SK-N-SH (cell line): ENCODE results near the gene INF2. TPM values are rescaled to one million over a fixed set of nuclear protein-coding genes. Genes with fewer than 3 reads are reported as not detected.

Source experiments
- CTCF ChIA-PET: fragments of 300-600, 350-600 bp; formaldehyde crosslinking; extraction: SDS; loops from one replicate; lab custom pipeline; 2021; lab: Yijun Ruan, JAX
- POLR2A ChIA-PET: fragments of 350-600 bp; sonication (Branson Sonifier 250); formaldehyde crosslinking; extraction: SDS; loops from one replicate; lab custom pipeline; 2020; ENCODE audit warnings: antibody characterized with exemption, inconsistent platforms; lab: Yijun Ruan, JAX
- DNase-seq: peaks from one replicate; pipeline ENCODE4 v3.0.0; 2012
- H2AFZ ChIP-seq: fragments of 200-600 bp; sonication (generic); 2 replicates; pipeline ENCODE4 v1.8.1; 2016; ENCODE audit warnings: antibody characterized with exemption, mild to moderate bottlenecking, low read depth
- H3F3A ChIP-seq: fragments of 200-600 bp; sonication (generic); replicated peaks from 2 replicates; pipeline ENCODE3; 2016; ENCODE audit warnings: antibody characterized with exemption, mild to moderate bottlenecking; ENCODE audit not compliant: insufficient read depth
- H3K27ac ChIP-seq, 2 experiments: fragments of 200-500 bp in 1 of 2; fragments of 200-600 bp in 1 of 2; sonication (Bioruptor generic) in 1 of 2; sonication (generic), shearing (Covaris generic) in 1 of 2; 2 replicates each; pipeline versions ENCODE4 v1.5.1 to v1.6.1; 2014 to 2016; ENCODE audit warnings: low read depth in 2 of 2, inconsistent platforms in 1 of 2, low read length in 1 of 2, mild to moderate bottlenecking in 1 of 2, mixed read lengths in 1 of 2
- H3K27me3 ChIP-seq: fragments of 200-600 bp; sonication (generic), shearing (Covaris generic); 2 replicates; pipeline ENCODE4 v1.6.1; 2016; ENCODE audit warnings: mixed run types; ENCODE audit not compliant: insufficient read depth
- H3K36me3 ChIP-seq, 2 experiments: fragments of 200-500 bp in 1 of 2; fragments of 200-600 bp in 1 of 2; sonication (Bioruptor generic) in 1 of 2; sonication (generic) in 1 of 2; replicated peaks in 1 of 2; 2 replicates each; pipeline versions ENCODE3 to v1.5.1; 2014 to 2016; ENCODE audit warnings: low read length in 1 of 2, mild to moderate bottlenecking in 1 of 2; ENCODE audit not compliant: insufficient read depth in 2 of 2, control insufficient read depth in 1 of 2
- H3K4me1 ChIP-seq, 2 experiments: fragments of 200-500 bp in 1 of 2; fragments of 200-600 bp in 1 of 2; sonication (Bioruptor generic) in 1 of 2; sonication (generic), shearing (Covaris generic) in 1 of 2; 2 replicates each; pipeline versions ENCODE4 v1.5.1 to v1.6.1; 2014 to 2016; ENCODE audit warnings: low read depth in 1 of 2, low read length in 1 of 2, mixed run types in 1 of 2; ENCODE audit not compliant: insufficient read depth in 2 of 2, control insufficient read depth in 1 of 2
- H3K4me2 ChIP-seq: fragments of 200-600 bp; sonication (generic), shearing (Covaris generic); 2 replicates; pipeline ENCODE4 v1.6.1; 2017; ENCODE audit warnings: mixed run types
- H3K4me3 ChIP-seq, 2 experiments: fragments of 200-500 bp in 1 of 2; fragments of 200-600 bp in 1 of 2; sonication (Bioruptor generic) in 1 of 2; sonication (generic), shearing (Covaris generic) in 1 of 2; 2 replicates each; pipeline versions ENCODE4 v1.5.1 to v1.8.1; 2014 to 2016; ENCODE audit warnings: low read depth in 2 of 2, inconsistent platforms in 1 of 2, low read length in 1 of 2, mild to moderate bottlenecking in 1 of 2, mixed read lengths in 1 of 2, moderate library complexity in 1 of 2
- H3K79me2 ChIP-seq: fragments of 200-600 bp; sonication (generic); 2 replicates; pipeline ENCODE4 v1.8.1; 2017; ENCODE audit warnings: mild to moderate bottlenecking; ENCODE audit not compliant: insufficient read depth
- H3K9ac ChIP-seq: fragments of 200-600 bp; sonication (generic); 2 replicates; pipeline ENCODE4 v1.6.1; 2017; ENCODE audit warnings: mixed run types
- H3K9me2 ChIP-seq: fragments of 200-600 bp; sonication (generic); 2 replicates; pipeline ENCODE4 v1.6.1; 2017; ENCODE audit warnings: mixed run types
- H3K9me3 ChIP-seq: fragments of 200-600 bp; sonication (generic); 2 replicates; pipeline ENCODE4 v1.6.1; 2017; ENCODE audit warnings: mixed run types, mild to moderate bottlenecking, moderate library complexity
- H4K20me1 ChIP-seq: fragments of 200-600 bp; sonication (generic); 2 replicates; pipeline ENCODE4 v1.6.1; 2017; ENCODE audit warnings: mild to moderate bottlenecking, mixed run types; ENCODE audit not compliant: insufficient read depth
- FOXJ3 ChIP-seq: sonication (generic); formaldehyde crosslinking; IDR thresholded peaks from 2 replicates; pipeline ENCODE4 v1.5.1; 2020; ENCODE audit warnings: mild to moderate bottlenecking, missing genetic modification reagents
- FOXM1 ChIP-seq: IDR thresholded peaks from 2 replicates; pipeline ENCODE4 v1.4.0; 2012; ENCODE audit warnings: low read depth, mild to moderate bottlenecking
- GATA2 ChIP-seq: sonication (generic); formaldehyde crosslinking; IDR thresholded peaks from 2 replicates; pipeline ENCODE4 v1.5.0; 2020; ENCODE audit warnings: mild to moderate bottlenecking, missing genetic modification reagents
- IRF3 ChIP-seq: fragments of 150-350 bp; IDR thresholded peaks from 2 replicates; pipeline ENCODE4 v1.6.1; 2016; ENCODE audit warnings: mild to moderate bottlenecking, low read depth, low read length
- MAX ChIP-seq: IDR thresholded peaks from 2 replicates; pipeline ENCODE4 v1.4.0; 2012; ENCODE audit warnings: low read depth
- NFIC ChIP-seq: IDR thresholded peaks from 2 replicates; pipeline ENCODE4 v1.4.0; 2012; ENCODE audit warnings: borderline replicate concordance
- POLR2AphosphoS5 ChIP-seq: IDR thresholded peaks from 2 replicates; pipeline ENCODE4 v1.6.1; 2012; ENCODE audit warnings: low read depth, low read length
- RAD21 ChIP-seq: IDR thresholded peaks from 2 replicates; pipeline ENCODE4 v1.6.1; 2012; ENCODE audit warnings: mild to moderate bottlenecking, low read length
- USF2 ChIP-seq: fragments of 150-350 bp; IDR thresholded peaks from 2 replicates; pipeline ENCODE4 v1.6.1; 2017; ENCODE audit warnings: antibody characterized with exemption, low read length, low read depth, borderline replicate concordance
- WGBS: methylation state at CpG from one replicate; pipeline ENCODE4 v1.1.6; 2017; ENCODE audit warnings: low lambda C conversion rate; 5-methylcytosine and 5-hydroxymethylcytosine counted together
- polyA plus RNA-seq, 3 experiments: library from polyadenylated mRNA; depleted of rRNA; stranded (reverse); fragments of >200 nt; gene quantifications; 2 replicates each; pipeline ENCODE4 v1.2.3, GENCODE V29; 2012
- TF ChIP-seq, protein P1 (sequence below): IDR thresholded peaks from 2 replicates; pipeline ENCODE4 v1.4.0; 2012; ENCODE audit warnings: low read depth, borderline replicate concordance

The INF2 gene
- polyA plus RNA-seq, 1 of the 3 experiments (the other 2 are of a cell fraction): 32.5 TPM

DNA sequence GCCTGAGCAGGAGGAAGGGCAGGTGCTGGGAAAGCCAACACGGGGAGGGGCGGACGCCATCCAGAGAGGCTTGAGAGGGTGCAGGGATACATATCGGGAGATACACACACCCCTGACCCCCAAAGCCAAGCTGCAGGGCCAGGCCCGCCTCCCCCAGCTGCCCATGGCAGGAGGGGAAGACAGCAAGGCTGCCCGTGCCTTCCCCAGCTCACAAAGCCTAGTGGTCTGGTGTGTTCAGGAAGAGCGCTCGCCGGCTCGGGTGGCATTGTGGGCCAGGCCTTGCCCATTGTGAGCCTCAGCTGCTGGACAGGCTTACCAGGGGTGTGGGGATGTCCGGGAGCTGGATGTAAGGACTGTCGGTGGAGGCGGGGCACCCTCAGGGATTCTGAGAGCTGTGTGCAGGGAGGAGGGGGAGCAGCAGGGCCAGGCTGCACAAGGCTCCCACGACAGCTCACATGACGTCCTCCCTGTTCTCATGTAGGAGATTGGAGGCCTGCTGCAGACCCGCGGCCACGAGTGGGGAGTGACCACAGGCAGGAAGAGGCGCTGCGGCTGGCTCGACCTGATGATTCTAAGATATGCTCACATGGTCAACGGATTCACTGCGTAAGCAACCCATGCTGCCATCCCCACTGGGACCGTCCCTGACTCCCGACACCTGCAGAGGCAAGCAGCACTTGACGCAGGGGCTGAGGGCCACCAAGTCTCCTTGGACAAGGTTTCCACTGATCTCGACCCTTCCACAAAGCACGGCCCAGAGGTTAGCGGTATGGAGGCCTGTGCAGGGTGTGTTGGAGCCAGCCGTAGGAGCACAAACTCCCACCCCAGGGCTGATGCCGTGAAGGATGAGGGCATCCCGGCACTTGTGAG, 53.4 kb downstream of the INF2 start:
- Histone ChIP-seq H3K27ac (no peak overlapping the region), H3K4me1 (no peaks in the 10 kb centered on the region; a peak in 1 of 4 replicates), H3K9me3 (no peaks in the 10 kb centered on the region), H3K27me3 (no peaks in the 10 kb centered on the region), H3K9ac (no peak overlapping the region), H4K20me1 (no peaks in the 10 kb centered on the region), H3K4me2 (no peak overlapping the region), H3F3A (no peaks in the 10 kb centered on the region), H3K79me2 (no peaks in the 10 kb centered on the region), H3K36me3 (peaks cover 0 to 5% of the 10 kb centered on the region in 2 experiments), H2AFZ (no peak overlapping the region), H3K4me3 (no peak overlapping the region), H3K9me2 (no peaks in the 10 kb centered on the region)
- ChIA-PET POLR2A (interaction anchor here (0.6 kb wide), 1 partner anchor 8 kb away, joined by 3 read pairs; no protein-coding TSS in a partner anchor), CTCF (interaction anchor here (0.7 to 1.4 kb wide), 2 partner anchors 8 to 26 kb away, joined by 3 read pairs; no protein-coding TSS in a partner anchor)
- 94% methylated on average over 19 of the region's 32 CpGs for WGBS
- DNase-seq: no peak
- no peak for TF ChIP-seq FOXM1
- TF ChIP-seq FOXJ3 (CRISPR knock-in tag): no peak
- no peak for TF ChIP-seq USF2
- TF ChIP-seq, protein P1, sequence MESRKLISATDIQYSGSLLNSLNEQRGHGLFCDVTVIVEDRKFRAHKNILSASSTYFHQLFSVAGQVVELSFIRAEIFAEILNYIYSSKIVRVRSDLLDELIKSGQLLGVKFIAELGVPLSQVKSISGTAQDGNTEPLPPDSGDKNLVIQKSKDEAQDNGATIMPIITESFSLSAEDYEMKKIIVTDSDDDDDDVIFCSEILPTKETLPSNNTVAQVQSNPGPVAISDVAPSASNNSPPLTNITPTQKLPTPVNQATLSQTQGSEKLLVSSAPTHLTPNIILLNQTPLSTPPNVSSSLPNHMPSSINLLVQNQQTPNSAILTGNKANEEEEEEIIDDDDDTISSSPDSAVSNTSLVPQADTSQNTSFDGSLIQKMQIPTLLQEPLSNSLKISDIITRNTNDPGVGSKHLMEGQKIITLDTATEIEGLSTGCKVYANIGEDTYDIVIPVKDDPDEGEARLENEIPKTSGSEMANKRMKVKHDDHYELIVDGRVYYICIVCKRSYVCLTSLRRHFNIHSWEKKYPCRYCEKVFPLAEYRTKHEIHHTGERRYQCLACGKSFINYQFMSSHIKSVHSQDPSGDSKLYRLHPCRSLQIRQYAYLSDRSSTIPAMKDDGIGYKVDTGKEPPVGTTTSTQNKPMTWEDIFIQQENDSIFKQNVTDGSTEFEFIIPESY: no peak
- TF ChIP-seq RAD21: no peak
- TF ChIP-seq POLR2AphosphoS5: no peak
- TF ChIP-seq IRF3: no peak
- no peak for TF ChIP-seq NFIC
- no peak for TF ChIP-seq GATA2 (CRISPR knock-in tag)
- TF ChIP-seq MAX: no peak
